Right lobe of liver (tissue), 6 donors: Measurements from ENCODE around the gene TOMM34. TPM values are rescaled to one million over a fixed set of nuclear protein-coding genes. Genes with fewer than 3 reads are reported as not detected.

ENCODE experiments used
- ATAC-seq, 4 donors: fragments of 200-7000 bp; cut with Tn5 transposase; one replicate each; pipeline ENCODE4 v1.9.1; 2020; ENCODE audit warnings: mild to moderate bottlenecking in 4 of 4, moderate library complexity in 4 of 4
- DNase-seq, 3 donors: peaks; one replicate each; pipeline ENCODE4 v3.0.0-alpha.2; 2020
- H3K27ac ChIP-seq, 3 donors: fragments of 200-600 bp; one replicate each; pipeline ENCODE4 v1.8.0; 2022
- H3K27me3 ChIP-seq, 2 donors: fragments of 200-600 bp; one replicate each; pipeline ENCODE4 v1.8.0; 2022
- H3K36me3 ChIP-seq, 4 donors: fragments of 200-600 bp; sonication (generic) in 1 of 4; one replicate each; pipeline versions ENCODE4 v1.5.1 to v1.8.0; 2017 to 2022; ENCODE audit warnings: control low read depth in 1 of 4
- H3K4me1 ChIP-seq, 4 donors: fragments of 200-600 bp; sonication (generic) in 1 of 4; one replicate each; pipeline versions ENCODE4 v1.5.1 to v1.8.0; 2017 to 2022; ENCODE audit warnings: control low read depth in 1 of 4
- H3K4me3 ChIP-seq, 3 donors: fragments of 200-600 bp; one replicate each; pipeline ENCODE4 v1.8.0; 2022
- H3K9me3 ChIP-seq, 4 donors: fragments of 200-600 bp; sonication (generic) in 1 of 4; one replicate each; pipeline versions ENCODE4 v1.5.1 to v1.8.0; 2017 to 2022; ENCODE audit warnings: control low read depth in 1 of 4
- POLR2A ChIP-seq: fragments of 450-650 bp; IDR thresholded peaks from one replicate; pipeline ENCODE4 v1.6.1; 2017; ENCODE audit warnings: antibody characterized with exemption, mild to moderate bottlenecking
- WGBS: methylation state at CpG from one replicate; pipeline ENCODE4 v1.1.6; 2018; ENCODE audit warnings: low coverage, low lambda C conversion rate; ENCODE audit not compliant: insufficient coverage; ENCODE audit errors: missing lambda C conversion rate; 5-methylcytosine and 5-hydroxymethylcytosine counted together
- intact Hi-C, 2 donors: fragments of 100-400 bp; cut with DNase I; formaldehyde crosslinking; loops; one replicate each; pipeline versions ENCODE4 v1.11.2 to v1.14.1; 2022
- total RNA-seq, 6 experiments: library from RNA; depleted of rRNA in 2 of 6; stranded (reverse); fragments of >200 nt in 2 of 6; fragmentation: NEBNext Ultra II Directional in 3 of 6; extraction: Animal tissue kit (Norgen Biotek cat#: 25700) in 3 of 6; gene quantifications; one replicate each; pipeline versions ENCODE4 v1.1.0 to v1.2.4, GENCODE V29; 2016 to 2023
- TF ChIP-seq, protein P1 (sequence below), 4 donors: fragments of 200-600 bp in 3 of 4; fragments of 450-650 bp in 1 of 4; IDR thresholded peaks; one replicate each; pipeline versions ENCODE4 v1.5.1 to v1.8.0; 2016 to 2022; ENCODE audit warnings: antibody characterized with exemption in 4 of 4, mild to moderate bottlenecking in 2 of 4
- donor health status: DM: no; HTN: yes; CAD: no.
- donor health status: DM: no; HTN: no; CAD: no.
- donor health status: DM: no; HTN: no; CAD: no.
- donor health status: DM: no; HTN: yes; CAD: no.
- donor health status: DM: no; HTN: yes; CAD: no.

Gene TOMM34
- total RNA-seq, 6 experiments from 2014 or later, result 6.7 to 17.7 (median 10.0) TPM

DNA sequence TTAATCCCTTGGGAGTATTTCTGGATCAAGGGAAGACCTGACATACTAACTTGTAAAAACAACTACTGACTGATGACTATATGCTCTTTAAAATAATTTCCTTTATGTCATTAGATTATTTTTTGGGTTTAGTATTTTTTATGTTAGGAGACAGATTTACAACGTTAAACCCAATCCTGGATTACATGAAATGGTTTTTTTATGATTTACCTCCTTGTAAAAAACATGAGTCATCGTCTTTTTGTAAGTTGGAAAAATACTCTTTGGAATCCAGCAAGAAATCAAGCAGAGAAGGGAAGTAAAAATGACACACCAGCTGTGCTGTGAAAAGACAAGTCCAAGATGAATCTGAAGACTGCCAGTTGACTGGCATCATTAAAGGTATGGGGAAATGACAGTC, 12.9 kb upstream of the TOMM34 start:
- Histone ChIP-seq H3K4me1 (peaks cover 0 to 8% (median 0%) of the 10 kb centered on the region in 4 donors), H3K36me3 (peaks cover 0 to 38% (median 13%) of the 10 kb centered on the region in 4 donors), H3K9me3 (no peaks in the 10 kb centered on the region), H3K27ac (no peak overlapping the region), H3K27me3 (no peaks in the 10 kb centered on the region), H3K4me3 (no peak overlapping the region)
- intact Hi-C loops, result no loop called here
- TF ChIP-seq POLR2A, result no peak
- TF ChIP-seq, protein P1, sequence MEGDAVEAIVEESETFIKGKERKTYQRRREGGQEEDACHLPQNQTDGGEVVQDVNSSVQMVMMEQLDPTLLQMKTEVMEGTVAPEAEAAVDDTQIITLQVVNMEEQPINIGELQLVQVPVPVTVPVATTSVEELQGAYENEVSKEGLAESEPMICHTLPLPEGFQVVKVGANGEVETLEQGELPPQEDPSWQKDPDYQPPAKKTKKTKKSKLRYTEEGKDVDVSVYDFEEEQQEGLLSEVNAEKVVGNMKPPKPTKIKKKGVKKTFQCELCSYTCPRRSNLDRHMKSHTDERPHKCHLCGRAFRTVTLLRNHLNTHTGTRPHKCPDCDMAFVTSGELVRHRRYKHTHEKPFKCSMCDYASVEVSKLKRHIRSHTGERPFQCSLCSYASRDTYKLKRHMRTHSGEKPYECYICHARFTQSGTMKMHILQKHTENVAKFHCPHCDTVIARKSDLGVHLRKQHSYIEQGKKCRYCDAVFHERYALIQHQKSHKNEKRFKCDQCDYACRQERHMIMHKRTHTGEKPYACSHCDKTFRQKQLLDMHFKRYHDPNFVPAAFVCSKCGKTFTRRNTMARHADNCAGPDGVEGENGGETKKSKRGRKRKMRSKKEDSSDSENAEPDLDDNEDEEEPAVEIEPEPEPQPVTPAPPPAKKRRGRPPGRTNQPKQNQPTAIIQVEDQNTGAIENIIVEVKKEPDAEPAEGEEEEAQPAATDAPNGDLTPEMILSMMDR (IDR thresholded peaks at IDR 0.05), result no peak
- ATAC-seq (no peak), DNase-seq (no peak)
- WGBS, result 68% methylated on average over 2 of the region's 2 CpGs

DNA sequence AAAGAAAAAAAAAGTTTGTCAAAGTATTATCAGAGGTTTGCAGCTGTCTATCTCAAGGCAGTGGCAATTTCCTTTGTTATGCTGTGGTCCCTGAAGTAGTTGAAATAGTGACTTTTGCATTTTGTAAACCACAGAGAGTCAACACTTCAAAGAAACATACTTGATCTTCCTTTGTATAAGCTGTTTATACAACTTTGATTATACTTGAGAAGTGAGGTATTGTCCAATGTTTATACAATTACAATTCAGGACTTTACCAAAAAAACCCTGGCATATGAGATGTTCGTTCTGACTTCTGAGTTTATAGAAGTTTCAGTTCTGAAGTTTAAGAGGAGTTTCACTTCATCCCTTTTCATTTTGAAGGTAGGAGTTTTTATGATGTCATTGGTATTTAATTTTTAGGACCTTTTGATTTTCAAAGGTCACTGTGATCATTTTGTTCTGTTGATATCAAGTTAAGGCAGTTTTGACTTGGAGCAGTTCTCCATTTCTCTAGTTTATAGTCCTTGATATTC, 10.1 kb upstream of the TOMM34 start:
- WGBS, result 27% methylated on average over 1 of the region's 1 CpG
- TF ChIP-seq, protein P1 (IDR thresholded peaks at IDR 0.05), result no peak
- no peak for TF ChIP-seq POLR2A
- Histone ChIP-seq H3K36me3 (peaks cover 0 to 34% (median 13%) of the 10 kb centered on the region in 4 donors), H3K27me3 (no peaks in the 10 kb centered on the region), H3K4me3 (no peak overlapping the region), H3K4me1 (peaks cover 0 to 23% (median 0%) of the 10 kb centered on the region in 4 donors), H3K9me3 (no peaks in the 10 kb centered on the region), H3K27ac (peak overlapping the region in 2 of 3 donors; percentile 20 to 35)
- ATAC-seq, result no peak
- intact Hi-C loops, result no loop called here
- no peak for DNase-seq

DNA sequence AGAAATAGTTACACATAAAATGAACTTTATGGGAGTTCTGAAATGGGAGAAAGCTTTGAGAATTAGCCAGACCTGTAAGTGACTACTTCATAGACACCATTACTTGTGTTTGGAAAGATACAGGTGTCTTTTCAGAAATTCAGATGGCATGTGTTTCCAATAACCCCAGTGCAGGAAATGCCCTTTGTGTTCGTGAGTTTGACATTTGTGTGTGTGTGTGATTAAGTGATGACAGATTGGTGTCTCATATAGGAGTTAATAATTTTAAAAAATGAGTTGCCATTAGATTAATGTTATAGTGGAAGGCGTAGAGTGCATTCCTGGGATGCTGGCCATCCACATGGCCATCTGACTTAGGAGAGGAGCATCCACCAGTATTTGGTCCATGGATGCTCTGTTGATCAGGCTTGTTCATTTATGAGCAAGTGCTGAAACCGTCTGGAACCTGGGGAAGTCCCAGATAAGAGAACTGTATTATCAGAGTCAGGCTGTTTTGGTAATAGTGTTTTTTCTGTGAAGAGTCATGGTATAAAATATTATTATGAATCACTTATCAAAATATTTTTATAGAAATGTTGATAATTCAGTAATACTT, 9.2 kb upstream of the TOMM34 start:
- Histone ChIP-seq H3K9me3 (no peaks in the 10 kb centered on the region), H3K4me1 (peaks cover 0 to 23% (median 0%) of the 10 kb centered on the region in 4 donors), H3K4me3 (no peak overlapping the region), H3K27ac (no peak overlapping the region), H3K27me3 (no peaks in the 10 kb centered on the region), H3K36me3 (peaks cover 0 to 25% (median 8%) of the 10 kb centered on the region in 4 donors)
- ATAC-seq (no peak), DNase-seq (no peak)
- TF ChIP-seq, protein P1 (IDR thresholded peaks at IDR 0.05), result no peak
- no peak for TF ChIP-seq POLR2A
- intact Hi-C loops, result no loop called here
- WGBS, result 52% methylated on average over 3 of the region's 3 CpGs

DNA sequence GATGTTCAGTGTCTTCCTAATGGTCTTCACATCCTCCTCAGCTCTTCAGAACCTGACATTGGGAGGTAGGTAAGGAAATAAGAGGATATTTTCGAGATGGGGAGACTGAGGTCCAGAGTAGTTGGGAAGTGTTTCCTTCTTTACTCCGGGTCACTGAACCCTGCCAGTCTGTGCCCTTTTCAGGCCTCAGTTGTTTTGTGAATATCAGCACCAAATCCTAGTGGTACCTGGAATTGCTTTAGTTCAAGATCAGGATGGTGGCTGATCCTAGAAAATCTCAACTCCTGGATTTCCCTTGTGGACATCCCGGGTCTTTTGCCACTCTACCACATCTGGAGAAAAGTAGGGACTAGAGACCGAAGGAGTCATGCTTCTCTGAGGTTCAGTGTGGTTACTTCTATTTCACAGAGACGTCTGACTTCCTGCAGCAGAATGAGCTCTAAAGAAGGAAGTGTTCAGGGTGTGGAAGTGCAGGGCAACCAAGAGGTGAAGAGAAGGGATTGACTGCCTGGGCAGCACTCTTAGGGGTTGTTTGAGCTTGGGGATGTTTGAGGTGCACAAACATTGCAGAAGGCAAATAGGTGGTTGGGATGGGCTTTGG, 7.1 kb upstream of the TOMM34 start:
- TF ChIP-seq, protein P1 (IDR thresholded peaks at IDR 0.05), result no peak
- peak; percentile 16 for TF ChIP-seq POLR2A
- Histone ChIP-seq H3K4me1 (peaks cover 0 to 23% (median 0%) of the 10 kb centered on the region in 4 donors), H3K27ac (peak overlapping the region; percentile 85 to 88 (median 87)), H3K27me3 (no peaks in the 10 kb centered on the region), H3K9me3 (no peaks in the 10 kb centered on the region), H3K4me3 (peak overlapping the region; percentile 79 to 94 (median 90)), H3K36me3 (peaks cover 0 to 6% (median 0%) of the 10 kb centered on the region in 4 donors)
- ATAC-seq (peak in 3 of 4 donors; percentile 12 to 29 (median 19)), DNase-seq (no peak)
- 36% methylated on average over 4 of the region's 5 CpGs for WGBS
- intact Hi-C loops, result no loop called here
